GM18507 (cell line): ENCODE data around the gene CYP2E1.
"Not testable (repeated sequence)": the region's sequence is repeated elsewhere in the genome, so short reads cannot be mapped to it uniquely, and the experiment has no call there.

Experiments used
- DNase-seq: peaks from one replicate; pipeline ENCODE4 v3.0.0; 2011; ENCODE audit warnings: low read depth; ENCODE audit not compliant: insufficient read length; ENCODE audit errors: extremely low spot score
- FAIRE-seq: peaks from 2 replicates; lab custom pipeline; 2011; peaks lifted over from hg19 to GRCh38; lab: Jason Lieb, UNC

The CYP2E1 gene

DNA sequence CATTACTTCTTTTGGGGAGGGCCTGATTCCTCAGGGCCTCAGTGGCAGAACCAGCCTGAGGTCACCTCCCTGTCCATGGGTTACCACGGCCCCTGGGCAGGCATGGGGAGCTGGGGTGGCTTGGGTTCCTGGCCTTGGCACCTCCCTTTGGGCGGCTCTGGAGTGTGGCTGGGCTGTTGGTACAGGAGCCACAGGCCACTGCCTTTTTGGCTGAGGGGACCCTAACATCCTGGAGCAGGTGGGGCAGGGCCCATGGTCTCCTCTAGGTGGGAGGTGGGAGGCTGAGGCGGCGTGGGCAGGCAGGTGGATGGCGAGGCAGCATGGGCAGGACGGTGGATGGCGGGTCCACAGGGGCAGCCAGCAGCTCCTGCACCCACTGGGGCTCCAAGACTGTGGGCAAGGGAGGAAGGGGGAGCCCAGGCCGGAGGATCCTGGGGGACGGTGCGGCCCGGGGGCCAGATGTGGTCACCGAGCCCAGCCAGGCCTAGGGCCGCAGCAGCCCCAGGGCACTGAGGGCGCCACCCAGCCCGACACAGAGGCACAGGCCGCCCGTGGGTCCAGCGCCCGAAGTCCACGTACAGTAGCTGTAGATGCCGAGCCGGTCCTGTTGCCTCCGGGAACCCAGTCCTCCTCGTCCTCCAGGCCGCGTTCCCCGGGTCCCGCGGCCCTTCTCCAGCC lies 40.6 kb downstream of the CYP2E1 start:
- DNase-seq (no peak), FAIRE-seq (no peak)

- DNase-seq = no peak
Measured at GRCh38 chr10:133568287-133568614, 41.1 kb downstream of the CYP2E1 start.

DNA sequence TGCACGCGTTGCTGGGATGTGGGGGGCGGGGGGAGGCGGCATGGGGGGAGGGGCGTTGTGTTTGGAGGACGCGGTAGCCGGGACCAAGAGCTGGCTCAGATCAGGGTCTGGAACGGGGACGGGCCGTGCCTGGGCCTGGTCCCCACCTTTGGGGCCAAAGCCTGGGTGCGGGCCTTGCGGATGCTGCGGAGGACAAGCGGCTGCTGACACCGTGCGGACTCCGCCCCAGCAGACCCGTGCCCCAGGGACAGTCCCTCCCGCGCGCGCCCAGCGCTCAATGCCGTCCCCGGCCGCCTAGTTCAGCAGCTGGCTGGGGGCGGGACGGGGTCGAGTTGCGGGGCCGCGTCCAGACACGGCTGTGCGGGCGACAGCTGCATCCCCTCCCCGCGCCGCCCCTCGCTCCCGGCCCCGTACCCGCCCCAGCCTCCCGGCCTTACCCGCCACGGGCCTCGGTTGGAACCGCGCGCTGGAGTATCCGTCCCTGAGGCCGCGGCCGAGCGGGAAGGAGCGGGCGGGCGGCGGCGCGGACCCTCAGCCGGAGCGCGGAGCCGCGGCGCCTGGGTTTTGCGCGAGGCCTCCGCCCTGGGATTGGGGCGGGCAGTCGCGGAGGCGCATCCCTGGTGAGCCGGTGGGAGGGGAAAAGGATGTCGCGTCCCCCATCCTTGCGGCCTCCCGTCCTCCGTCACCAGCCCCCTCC lies 41.8 kb downstream of the CYP2E1 start:
- not testable (repeated sequence) for FAIRE-seq, DNase-seq

More at GRCh38 chr10:133568287-133568614, 41.1 kb downstream of the CYP2E1 start:
- no peak for FAIRE-seq

DNA sequence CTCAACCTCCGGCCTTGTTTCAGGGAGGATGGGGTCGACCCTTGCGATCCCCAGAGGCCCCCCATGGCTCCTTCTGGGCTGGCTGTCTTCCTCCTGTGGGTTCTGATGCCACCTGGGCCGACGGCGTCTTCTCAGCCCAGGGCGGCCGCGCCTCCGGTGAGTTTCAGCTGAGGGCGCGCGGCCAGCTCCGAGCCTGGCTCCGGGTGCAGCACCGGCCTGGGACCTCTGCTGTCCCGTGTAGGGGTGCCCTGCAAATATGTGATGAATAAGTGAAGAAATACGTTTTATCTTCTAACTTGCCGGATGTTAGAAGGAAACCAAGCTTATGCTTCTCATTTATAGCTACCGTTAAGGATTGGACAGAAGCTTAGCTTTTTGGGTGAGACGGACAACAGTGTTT lies 42.6 kb downstream of the CYP2E1 start:
- not testable (repeated sequence) for FAIRE-seq, DNase-seq

- DNase-seq, FAIRE-seq: not testable (repeated sequence)
Measured at GRCh38 chr10:133572055-133572454, 44.9 kb downstream of the CYP2E1 start.

- not testable (repeated sequence) for DNase-seq, FAIRE-seq
Measured at GRCh38 chr10:133573460-133573859, 46.3 kb downstream of the CYP2E1 start.

- FAIRE-seq, DNase-seq: not testable (repeated sequence)
Measured at GRCh38 chr10:133577037-133577436, 49.9 kb downstream of the CYP2E1 start.
